Activated T-cell treated with anti-CD3 and anti-CD28 coated beads, Interleukin-2, amount 50 U/mL, for 4 hours (primary cell): ENCODE results near the gene ZDHHC20. TPM values are rescaled to one million over a fixed set of nuclear protein-coding genes. Genes with fewer than 3 reads are reported as not detected.

Source experiments
- ATAC-seq, 2 donors: fragments of 200-7000 bp; cut with Tn5 transposase; one replicate each; pipeline ENCODE4 v1.10.0; 2021
- DNase-seq: peaks from one replicate; pipeline ENCODE4 v3.0.0-alpha.2; 2020
- H3K27me3 Mint-ChIP-seq: one replicate; pipeline ENCODE4 v1.8.0; 2021; ENCODE audit warnings: low read depth, mixed read lengths
- H3K36me3 Mint-ChIP-seq: one replicate; pipeline ENCODE4 v1.8.0; 2022; ENCODE audit warnings: mixed read lengths; ENCODE audit not compliant: insufficient read depth
- H3K4me1 Mint-ChIP-seq: one replicate; pipeline ENCODE4 v1.8.0; 2021; ENCODE audit warnings: low read depth, mixed read lengths
- H3K4me3 Mint-ChIP-seq: one replicate; pipeline ENCODE4 v1.8.0; 2021; ENCODE audit warnings: mild to moderate bottlenecking, moderate library complexity, mixed read lengths
- H3K9me3 Mint-ChIP-seq: one replicate; pipeline ENCODE4 v1.8.0; 2021; ENCODE audit warnings: mixed read lengths
- total RNA-seq, 3 donors: library from RNA; stranded (reverse); gene quantifications; one replicate each; pipeline ENCODE4 v1.2.1, GENCODE V29; 2021

ZDHHC20 gene, protein sequence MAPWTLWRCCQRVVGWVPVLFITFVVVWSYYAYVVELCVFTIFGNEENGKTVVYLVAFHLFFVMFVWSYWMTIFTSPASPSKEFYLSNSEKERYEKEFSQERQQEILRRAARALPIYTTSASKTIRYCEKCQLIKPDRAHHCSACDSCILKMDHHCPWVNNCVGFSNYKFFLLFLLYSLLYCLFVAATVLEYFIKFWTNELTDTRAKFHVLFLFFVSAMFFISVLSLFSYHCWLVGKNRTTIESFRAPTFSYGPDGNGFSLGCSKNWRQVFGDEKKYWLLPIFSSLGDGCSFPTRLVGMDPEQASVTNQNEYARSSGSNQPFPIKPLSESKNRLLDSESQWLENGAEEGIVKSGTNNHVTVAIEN
- total RNA-seq, result 10 to 100 TPM; 45.5 to 51.6 (median 48.9) TPM

DNA sequence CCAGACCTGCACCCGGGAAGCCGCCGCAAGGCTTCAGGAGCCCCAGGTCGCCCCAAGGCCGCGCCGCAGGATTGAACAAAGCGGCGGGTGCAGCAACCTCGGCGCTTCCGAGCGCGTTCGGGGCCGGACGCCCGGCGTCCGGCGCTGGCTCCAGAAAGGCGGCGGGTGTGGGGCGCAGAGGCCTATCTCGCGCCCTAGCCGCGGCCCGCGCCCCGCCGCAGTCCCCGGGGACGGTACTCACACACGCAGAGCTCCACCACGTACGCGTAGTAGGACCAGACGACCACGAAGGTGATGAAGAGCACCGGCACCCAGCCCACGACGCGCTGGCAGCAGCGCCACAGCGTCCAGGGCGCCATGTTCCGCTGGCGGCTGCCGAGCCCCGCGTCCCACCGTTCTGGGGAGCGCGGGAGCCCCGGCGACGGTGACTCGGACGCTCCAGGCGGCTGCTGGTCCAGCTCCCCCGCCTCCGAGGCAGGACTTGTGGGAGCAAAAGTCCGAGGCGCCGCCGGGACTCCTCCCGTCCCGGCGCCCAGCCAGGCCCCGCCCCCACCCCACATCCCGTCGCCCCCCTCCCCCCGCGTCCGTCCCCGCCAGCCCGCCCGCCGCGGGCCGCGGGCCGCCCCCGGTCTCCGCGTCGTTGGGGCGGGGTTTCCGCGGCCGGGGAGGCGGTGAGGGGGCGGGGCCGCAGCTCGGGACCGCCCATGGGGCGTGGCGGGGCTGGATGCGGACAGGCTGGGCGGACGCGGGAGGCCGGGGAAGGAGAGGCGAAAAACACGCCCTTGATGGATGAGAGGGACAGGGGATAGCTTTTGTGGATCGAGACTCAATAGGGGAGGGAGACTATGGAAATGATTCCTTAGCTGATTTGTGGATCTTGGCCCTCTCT, at the start of gene ZDHHC20:
Gene ZDHHC20, minus strand, starts transcription at position 491 of the 889 bp plus-strand sequence. Its CDS starts 132 bp downstream, at position 359.
- ATAC-seq (peak; percentile 86), DNase-seq (peak; percentile 89)
- H3K9me3 Mint-ChIP-seq, result no peaks in the 10 kb centered on the region
- peaks cover 12% of the 10 kb centered on the region for H3K36me3 Mint-ChIP-seq
- peaks cover 38% of the 10 kb centered on the region for H3K4me1 Mint-ChIP-seq
- no peaks in the 10 kb centered on the region for H3K27me3 Mint-ChIP-seq
- peak within 1 kb of the TSS; percentile 86 for H3K4me3 Mint-ChIP-seq

DNA sequence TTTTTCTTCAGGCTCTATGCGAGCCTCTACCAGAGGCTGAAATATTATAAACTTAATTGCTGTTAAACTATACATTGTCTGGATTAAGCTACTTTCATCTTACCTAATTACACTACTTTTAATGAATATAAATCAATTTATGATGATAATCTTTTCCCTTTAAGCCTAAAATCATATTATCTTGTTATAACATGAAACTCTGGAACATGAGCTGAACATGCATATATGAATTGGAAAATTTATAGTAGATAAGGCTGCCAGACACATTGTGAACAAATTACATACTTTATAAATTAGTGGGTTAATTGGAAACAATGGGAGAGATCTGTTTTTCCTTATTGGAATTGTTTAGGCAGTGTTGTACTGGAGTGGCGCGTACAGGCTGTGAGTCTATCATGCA, 45.3 kb upstream of the ZDHHC20 start:
- DNase-seq, result no peak
- H3K36me3 Mint-ChIP-seq, result peaks cover 39% of the 10 kb centered on the region
- H3K4me3 Mint-ChIP-seq, result no peak overlapping the region
- no peak for ATAC-seq
- no peaks in the 10 kb centered on the region for H3K9me3 Mint-ChIP-seq
- no peaks in the 10 kb centered on the region for H3K4me1 Mint-ChIP-seq
- H3K27me3 Mint-ChIP-seq, result no peaks in the 10 kb centered on the region

DNA sequence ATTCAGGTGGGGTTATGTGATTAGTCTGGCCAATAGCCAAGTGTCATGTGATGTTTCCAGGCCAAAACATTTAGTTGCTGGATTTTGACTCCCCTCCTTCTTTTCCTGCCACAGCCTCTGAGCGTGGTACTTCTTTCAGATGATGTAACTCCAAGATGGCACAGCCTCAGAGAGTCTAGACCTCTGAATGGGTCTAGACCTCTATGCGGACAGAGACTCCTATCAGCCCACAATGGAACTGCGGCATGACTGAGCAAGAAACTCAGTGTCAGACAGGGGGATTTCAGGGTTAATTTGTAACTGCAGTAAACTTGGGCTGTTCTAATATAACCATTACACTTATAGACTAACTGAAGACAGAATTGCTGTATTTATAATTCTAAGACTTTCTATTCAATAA, 42.6 kb upstream of the ZDHHC20 start:
- Mint-ChIP-seq H3K27me3 (no peaks in the 10 kb centered on the region), H3K9me3 (no peaks in the 10 kb centered on the region), H3K36me3 (peaks cover 38% of the 10 kb centered on the region), H3K4me3 (no peak overlapping the region), H3K4me1 (no peaks in the 10 kb centered on the region)
- DNase-seq (no peak), ATAC-seq (no peak)

DNA sequence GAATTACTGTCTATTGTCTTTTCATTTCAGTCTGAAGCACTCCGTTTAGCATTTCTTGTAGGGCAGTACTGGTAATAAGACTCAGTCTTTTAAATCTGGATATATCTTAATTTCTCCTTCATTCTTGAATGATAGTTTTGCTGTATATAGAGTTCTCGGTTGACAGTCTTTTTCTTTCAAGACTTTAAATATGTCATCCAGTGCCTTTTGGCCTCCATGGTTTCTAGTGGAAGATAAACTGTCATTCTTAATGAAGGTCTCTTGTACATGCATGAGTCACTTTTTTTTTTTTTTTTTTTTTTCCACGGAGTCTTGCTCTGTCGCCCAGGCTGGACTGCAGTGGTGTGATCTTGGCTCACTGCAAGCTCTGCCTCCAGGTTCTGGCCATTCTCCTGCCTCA, 27.2 kb upstream of the ZDHHC20 start:
- ATAC-seq (no peak), DNase-seq (no peak)
- H3K36me3 Mint-ChIP-seq, result peaks cover 16% of the 10 kb centered on the region
- no peaks in the 10 kb centered on the region for H3K4me1 Mint-ChIP-seq
- H3K4me3 Mint-ChIP-seq, result no peak overlapping the region
- H3K9me3 Mint-ChIP-seq, result peaks cover 27% of the 10 kb centered on the region
- no peaks in the 10 kb centered on the region for H3K27me3 Mint-ChIP-seq

DNA sequence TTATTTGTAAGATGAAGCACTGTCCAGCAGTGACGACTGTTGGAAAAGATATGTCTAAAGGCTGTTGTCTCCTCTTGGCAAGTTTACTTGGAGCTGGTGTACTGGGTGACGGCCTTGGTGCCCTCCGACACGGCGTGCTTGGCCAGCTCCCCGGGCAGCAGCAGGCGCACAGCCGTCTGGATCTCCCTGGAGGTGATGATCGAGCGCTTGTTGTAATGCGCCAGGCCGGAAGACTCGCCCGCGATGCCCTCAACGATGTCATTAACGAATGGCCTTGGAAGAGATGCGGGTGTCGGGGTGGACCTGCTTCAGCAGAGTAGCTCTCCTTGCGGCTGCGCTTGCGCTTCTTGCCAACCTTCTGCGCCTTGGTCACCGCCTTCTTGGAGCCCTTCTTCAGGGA, 24.6 kb upstream of the ZDHHC20 start:
- peaks cover 5% of the 10 kb centered on the region for H3K27me3 Mint-ChIP-seq
- peaks cover 16% of the 10 kb centered on the region for H3K9me3 Mint-ChIP-seq
- no peak for ATAC-seq
- H3K36me3 Mint-ChIP-seq, result no peaks in the 10 kb centered on the region
- no peak overlapping the region for H3K4me3 Mint-ChIP-seq
- peaks cover 3% of the 10 kb centered on the region for H3K4me1 Mint-ChIP-seq
- DNase-seq, result no peak

DNA sequence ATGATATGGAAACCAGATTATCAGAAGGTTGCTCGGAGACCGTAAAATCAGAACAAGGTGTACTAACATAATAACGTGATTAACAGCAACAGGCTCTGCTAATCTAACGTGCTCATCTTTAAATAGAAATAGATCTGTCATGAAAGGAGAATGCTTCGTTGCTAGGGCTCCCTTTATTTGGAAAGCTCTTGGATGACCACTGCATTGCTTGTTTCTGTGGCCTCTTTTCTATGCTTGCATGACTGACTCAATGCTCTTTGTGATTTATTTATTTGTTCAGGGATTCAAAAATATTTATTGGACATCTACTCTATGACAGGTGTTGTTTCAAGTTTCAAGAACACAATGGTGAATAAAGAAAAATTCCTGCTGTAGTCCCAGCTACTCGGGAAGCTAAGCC, 22.3 kb upstream of the ZDHHC20 start:
- no peak for DNase-seq
- peaks cover 12% of the 10 kb centered on the region for H3K4me1 Mint-ChIP-seq
- H3K9me3 Mint-ChIP-seq, result peaks cover 5% of the 10 kb centered on the region
- H3K4me3 Mint-ChIP-seq, result no peak overlapping the region
- H3K36me3 Mint-ChIP-seq, result no peaks in the 10 kb centered on the region
- H3K27me3 Mint-ChIP-seq, result peaks cover 5% of the 10 kb centered on the region
- no peak for ATAC-seq

DNA sequence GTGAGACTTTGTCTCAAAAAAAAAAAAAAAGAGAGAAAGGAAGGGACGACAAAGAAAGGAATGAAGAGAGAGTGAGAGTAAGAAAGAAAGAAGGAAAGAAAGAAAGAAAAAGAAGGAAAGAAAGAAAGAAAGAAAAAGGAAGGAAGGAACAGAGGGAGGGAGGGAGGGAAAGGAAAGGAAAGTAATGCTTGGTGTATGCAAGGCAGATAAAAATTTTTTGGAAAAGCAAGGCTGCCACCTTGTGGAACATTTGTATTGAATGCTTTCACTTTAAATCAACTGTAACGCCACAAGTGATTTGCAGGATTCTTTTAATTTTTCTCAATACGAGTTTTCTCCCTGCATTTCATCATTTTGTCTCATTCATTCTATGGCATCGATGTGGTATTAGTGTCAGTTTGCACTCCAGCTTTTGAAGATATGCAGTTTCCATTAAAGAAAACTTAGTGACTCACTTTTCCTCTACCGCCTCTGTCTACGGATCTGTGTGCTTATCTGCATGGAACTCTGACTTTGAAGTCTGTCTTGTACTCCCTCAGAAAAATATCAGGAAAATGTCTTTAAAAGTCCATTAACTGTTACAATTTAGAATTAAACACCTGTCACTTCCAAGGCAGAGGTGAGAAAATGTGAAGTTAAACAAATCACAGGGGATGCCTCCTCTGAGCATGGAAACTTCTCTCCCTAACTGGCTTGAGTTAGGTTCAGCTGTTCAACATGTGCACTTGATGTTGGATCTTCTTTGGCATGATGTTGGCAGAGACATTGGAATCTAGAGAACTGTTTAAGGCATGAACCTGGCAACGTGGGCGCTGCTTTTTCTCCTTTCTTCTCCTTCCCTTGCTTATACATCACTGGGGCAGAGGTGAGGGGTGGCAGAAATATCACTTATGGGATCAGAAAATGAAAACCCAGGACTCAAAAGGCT, 20.0 kb upstream of the ZDHHC20 start:
- H3K27me3 Mint-ChIP-seq, result peaks cover 5% of the 10 kb centered on the region
- no peaks in the 10 kb centered on the region for H3K9me3 Mint-ChIP-seq
- H3K36me3 Mint-ChIP-seq, result no peaks in the 10 kb centered on the region
- H3K4me1 Mint-ChIP-seq, result peaks cover 12% of the 10 kb centered on the region
- ATAC-seq (peak in 1 of 2 donors; percentile 37), DNase-seq (peak; percentile 14)
- no peak overlapping the region for H3K4me3 Mint-ChIP-seq

DNA sequence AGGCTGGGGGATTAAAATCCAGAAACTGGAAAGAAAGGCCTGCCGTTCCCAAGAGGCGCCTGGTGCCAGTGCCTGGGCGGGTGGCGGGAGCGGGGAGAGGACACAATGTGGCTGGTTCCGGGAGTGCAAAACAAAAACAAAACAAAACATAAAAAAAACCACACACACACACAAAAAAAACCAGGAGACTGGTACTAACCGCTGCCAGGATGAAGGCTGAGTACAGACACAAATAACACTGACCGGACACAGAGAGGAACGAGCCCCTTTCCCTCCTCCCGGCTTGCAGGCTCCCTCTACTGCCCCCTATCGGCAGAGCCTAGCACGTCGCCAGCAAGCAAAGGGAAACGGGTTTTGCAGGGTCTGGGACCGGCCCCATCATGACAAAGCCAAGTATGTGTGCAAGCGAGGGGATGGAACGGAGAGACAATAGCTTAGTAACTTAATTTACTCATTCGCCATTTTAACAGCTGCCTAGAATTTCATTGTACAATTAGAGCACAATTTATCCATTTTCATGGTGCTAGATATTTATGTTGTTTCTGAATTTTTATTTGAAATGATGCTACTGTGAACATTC, 17.9 kb upstream of the ZDHHC20 start:
- peak; percentile 76 for DNase-seq
- Mint-ChIP-seq H3K36me3 (no peaks in the 10 kb centered on the region), H3K4me1 (peaks cover 12% of the 10 kb centered on the region), H3K9me3 (no peaks in the 10 kb centered on the region), H3K27me3 (peaks cover 5% of the 10 kb centered on the region), H3K4me3 (peak overlapping the region; percentile 80)
- ATAC-seq, result peak; percentile 90

DNA sequence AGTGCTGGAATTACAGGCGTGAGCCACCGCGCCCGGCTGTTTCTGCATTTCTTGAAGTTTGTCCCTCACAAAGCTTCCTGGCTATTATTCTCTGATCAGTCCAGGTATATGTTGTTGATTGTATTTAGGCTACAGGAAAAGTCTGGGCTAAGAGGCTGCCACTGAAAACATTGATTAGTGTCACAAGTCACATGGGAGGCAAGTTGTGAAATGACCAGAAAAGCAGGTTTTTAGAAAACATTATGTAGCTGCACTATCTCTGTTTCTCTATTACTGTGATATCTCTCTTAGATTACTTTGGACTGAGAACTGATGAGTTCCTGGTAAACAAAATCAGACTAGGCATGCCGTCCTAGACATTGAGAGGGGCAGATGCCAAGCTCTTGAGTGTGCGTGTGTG, 16.0 kb upstream of the ZDHHC20 start:
- Mint-ChIP-seq H3K4me1 (peaks cover 12% of the 10 kb centered on the region), H3K4me3 (no peak overlapping the region), H3K9me3 (peaks cover 9% of the 10 kb centered on the region), H3K36me3 (peaks cover 3% of the 10 kb centered on the region), H3K27me3 (peaks cover 5% of the 10 kb centered on the region)
- DNase-seq (no peak), ATAC-seq (no peak)

DNA sequence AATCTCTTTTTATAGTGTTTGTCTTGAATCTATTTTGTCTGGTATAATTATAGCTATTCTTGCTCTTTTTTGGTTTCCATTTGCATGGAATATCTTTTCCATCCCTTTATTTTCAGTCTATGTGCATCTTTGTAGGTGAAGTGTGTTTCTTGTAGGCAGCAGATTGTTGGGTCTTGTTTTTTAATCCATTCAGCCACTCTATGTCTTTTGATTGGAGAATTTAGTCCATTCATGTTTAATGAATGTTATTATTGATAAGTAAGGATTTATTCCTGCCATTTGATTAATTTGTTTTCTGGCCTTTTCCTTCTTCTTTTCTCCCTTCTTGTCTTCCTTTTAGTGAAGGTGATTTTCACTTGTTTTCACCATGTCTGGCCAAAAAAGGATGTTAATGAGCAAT, 11.7 kb upstream of the ZDHHC20 start:
- no peaks in the 10 kb centered on the region for H3K27me3 Mint-ChIP-seq
- peaks cover 3% of the 10 kb centered on the region for H3K36me3 Mint-ChIP-seq
- peaks cover 9% of the 10 kb centered on the region for H3K9me3 Mint-ChIP-seq
- no peak overlapping the region for H3K4me3 Mint-ChIP-seq
- DNase-seq, result no peak
- no peaks in the 10 kb centered on the region for H3K4me1 Mint-ChIP-seq
- ATAC-seq, result no peak

DNA sequence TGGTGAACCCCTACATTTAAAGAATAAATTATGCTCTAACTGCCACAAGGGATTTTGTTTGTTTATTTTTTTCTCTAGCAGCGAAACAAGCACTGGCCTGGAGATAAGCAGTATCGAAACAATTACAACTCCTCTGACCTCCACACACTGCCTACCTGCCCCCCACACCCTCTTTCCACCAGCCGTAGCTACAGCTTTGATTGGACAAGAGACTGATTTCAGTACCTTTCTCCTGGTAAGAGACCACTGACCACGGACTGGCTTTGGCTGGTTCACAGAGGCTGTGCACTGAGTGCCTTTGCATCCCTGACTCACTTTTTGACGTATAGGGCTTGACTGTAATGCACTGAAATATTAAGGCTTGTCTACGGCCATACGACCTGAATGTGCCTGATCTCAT, 7.4 kb upstream of the ZDHHC20 start:
- ATAC-seq, result no peak
- no peak overlapping the region for H3K4me3 Mint-ChIP-seq
- H3K9me3 Mint-ChIP-seq, result peaks cover 6% of the 10 kb centered on the region
- no peaks in the 10 kb centered on the region for H3K4me1 Mint-ChIP-seq
- DNase-seq, result no peak
- H3K36me3 Mint-ChIP-seq, result peaks cover under 1% of the 10 kb centered on the region
- no peaks in the 10 kb centered on the region for H3K27me3 Mint-ChIP-seq

DNA sequence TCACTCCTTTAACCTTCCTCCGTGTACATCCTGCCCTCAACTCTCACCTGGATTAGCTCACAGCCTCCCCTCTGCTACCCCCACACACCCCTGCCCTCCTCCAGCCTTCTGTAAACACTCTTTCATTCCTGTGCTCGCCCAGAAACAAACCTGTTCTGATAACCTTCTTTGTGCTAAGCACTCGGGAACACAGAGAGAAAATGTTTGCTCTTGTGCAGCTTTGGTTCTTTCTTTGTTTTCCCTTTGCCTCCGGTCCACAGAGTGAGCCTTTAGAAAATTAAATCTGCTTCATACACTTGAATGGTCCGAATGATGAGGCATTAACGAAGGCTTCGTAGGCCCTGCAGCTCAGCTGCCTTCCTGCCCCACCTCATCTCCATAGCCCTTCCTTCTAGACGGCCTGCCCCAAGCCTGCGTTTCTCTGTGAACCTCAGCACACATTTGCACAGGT, 6.6 kb upstream of the ZDHHC20 start:
- Mint-ChIP-seq H3K9me3 (peaks cover 2% of the 10 kb centered on the region), H3K4me3 (no peak overlapping the region), H3K27me3 (no peaks in the 10 kb centered on the region), H3K36me3 (no peaks in the 10 kb centered on the region), H3K4me1 (no peaks in the 10 kb centered on the region)
- ATAC-seq (no peak), DNase-seq (no peak)

DNA sequence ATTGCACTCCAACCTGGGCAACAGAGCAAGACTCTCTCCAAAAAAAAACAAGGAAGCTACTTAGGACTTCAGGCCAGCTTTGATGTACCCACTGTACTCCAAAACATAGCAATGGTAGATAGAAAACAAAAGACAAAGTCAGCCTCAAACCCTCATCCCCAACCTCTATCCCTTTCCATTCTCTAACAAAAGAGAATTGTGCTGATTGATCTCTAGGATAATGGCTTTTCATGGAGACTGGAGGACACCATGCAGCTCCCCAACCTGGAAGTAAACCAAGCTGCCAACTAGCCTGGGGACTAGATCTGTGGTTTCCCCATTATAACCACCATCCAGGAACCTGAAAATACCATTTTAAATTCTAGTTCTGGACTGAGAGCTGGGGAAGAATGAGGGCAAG, 4.3 kb upstream of the ZDHHC20 start:
- Mint-ChIP-seq H3K9me3 (no peaks in the 10 kb centered on the region), H3K27me3 (no peaks in the 10 kb centered on the region), H3K36me3 (no peaks in the 10 kb centered on the region), H3K4me1 (peaks cover 4% of the 10 kb centered on the region), H3K4me3 (no peak overlapping the region)
- ATAC-seq (no peak), DNase-seq (no peak)

DNA sequence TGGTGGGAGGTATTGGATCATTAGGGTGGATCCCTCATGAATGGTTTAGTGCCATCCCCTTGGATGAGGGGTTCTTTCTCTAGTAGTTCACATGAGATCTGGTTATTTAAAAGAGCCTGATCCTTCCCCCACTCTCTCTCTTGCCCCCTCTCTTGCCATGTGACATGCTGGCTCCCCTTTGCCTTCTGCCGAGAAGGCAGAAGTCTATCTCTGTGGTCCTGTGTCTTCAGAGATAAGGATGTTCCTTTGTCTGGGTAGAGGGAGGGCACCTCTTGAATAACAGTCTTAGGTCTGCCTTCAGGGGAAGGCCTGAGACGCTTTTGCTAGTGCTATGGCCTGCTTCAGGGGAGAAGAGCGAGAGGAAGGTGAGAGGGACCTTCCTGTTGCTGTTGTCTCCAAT, 2.0 kb upstream of the ZDHHC20 start:
- Mint-ChIP-seq H3K27me3 (no peaks in the 10 kb centered on the region), H3K9me3 (no peaks in the 10 kb centered on the region), H3K4me3 (no peak overlapping the region), H3K4me1 (peaks cover 22% of the 10 kb centered on the region), H3K36me3 (peaks cover 3% of the 10 kb centered on the region)
- ATAC-seq (no peak), DNase-seq (no peak)
